Measurements from ENCODE around the gene CIZ1. TPM values are rescaled to one million over a fixed set of nuclear protein-coding genes. Genes with fewer than 3 reads are reported as not detected.
A peak's percentile ranks its signal among the peaks of the same experiment; 100 is the strongest.

Gene CIZ1
- total and polyA plus RNA-seq, 2 of the 13 experiments (the other 11 are each of a cell fraction or from before 2014, with no cell fraction given), result 30.6 to 50.3 TPM

- TF ChIP-seq KAT2B (IDR thresholded peaks at IDR 0.05; ENCODE audit: borderline replicate concordance, low read depth, low read length) (no peak), ZNF660 (CRISPR knock-in tag; IDR thresholded peaks at IDR 0.05; ENCODE audit: borderline replicate concordance, low read depth) (no peak), ZFP41 (CRISPR knock-in tag; IDR thresholded peaks at IDR 0.05; ENCODE audit: borderline replicate concordance) (no peak), DNMT1 (CRISPR knock-in tag; IDR thresholded peaks at IDR 0.05) (no peak), THRA (CRISPR knock-in tag; IDR thresholded peaks at IDR 0.05; ENCODE audit: borderline replicate concordance) (no peak), CEBPZ (IDR thresholded peaks at IDR 0.05; ENCODE audit: low read length) (no peak), AGO1 (IDR thresholded peaks at IDR 0.05; ENCODE audit: low read depth, low read length, poor library complexity, severe bottlenecking) (peak; percentile 98), POLR2G (IDR thresholded peaks at IDR 0.05; ENCODE audit: low read depth, low read length) (peak; percentile 57), FIP1L1 (IDR thresholded peaks at IDR 0.05; ENCODE audit: borderline replicate concordance, insufficient read depth, low read depth, low read length) (no peak), MAF1 (CRISPR knock-in tag; IDR thresholded peaks at IDR 0.05; ENCODE audit: borderline replicate concordance) (no peak; the same call in 1 of the 2 replicates), NFKBIZ (CRISPR knock-in tag; IDR thresholded peaks at IDR 0.05) (peak; percentile 56; the same call in 1 of the 2 replicates), ZSCAN9 (CRISPR knock-in tag; IDR thresholded peaks at IDR 0.05; ENCODE audit: borderline replicate concordance) (no peak), MIXL1 (CRISPR knock-in tag; IDR thresholded peaks at IDR 0.05) (peak; percentile 47; the same call in 1 of the 2 replicates), THAP9 (CRISPR knock-in tag; IDR thresholded peaks at IDR 0.05; ENCODE audit: borderline replicate concordance) (peak; percentile 46; the same call in 1 of the 2 replicates), ZNF800 (CRISPR knock-in tag; IDR thresholded peaks at IDR 0.05) (no peak), U2AF1 (optimal IDR thresholded peaks at IDR 0.05; ENCODE audit: low read depth, low read length) (no peak), ZIK1 (CRISPR knock-in tag; IDR thresholded peaks at IDR 0.05; ENCODE audit: borderline replicate concordance, low read depth) (no peak), KLF12 (CRISPR knock-in tag; IDR thresholded peaks at IDR 0.05; ENCODE audit: borderline replicate concordance) (no peak), ARNTL (CRISPR knock-in tag; IDR thresholded peaks at IDR 0.05) (peak; percentile 69)
Observed at GRCh38 chr9:128127990-128128835, 63.2 kb downstream of the CIZ1 start (continued).

Data from HepG2 (cell line).